Activated CD4-positive, alpha-beta memory T cell treated with anti-CD3 and anti-CD28 coated beads for 36 hours (primary cell): ENCODE results near the gene CAV1. TPM values are rescaled to one million over a fixed set of nuclear protein-coding genes. Genes with fewer than 3 reads are reported as not detected.

Source experiments
- CTCF ChIA-PET: fragments of 350-600 bp; sonication (Branson Sonifier 250); formaldehyde crosslinking; loops from one replicate; lab custom pipeline; 2021; ENCODE audit warnings: antibody characterized with exemption, inconsistent platforms; lab: Charles Lee
- POLR2A ChIA-PET: fragments of 350-600 bp; sonication (Branson Sonifier 250); formaldehyde crosslinking; loops from one replicate; lab custom pipeline; 2021; ENCODE audit warnings: antibody characterized with exemption; lab: Charles Lee
- DNase-seq: peaks from one replicate; pipeline ENCODE4 v3.0.0-alpha.2; 2020
- H3K27ac Mint-ChIP-seq: one replicate; pipeline ENCODE4 v1.8.0; 2021; ENCODE audit warnings: mixed read lengths
- H3K27me3 Mint-ChIP-seq: one replicate; pipeline ENCODE4 v1.8.0; 2021; ENCODE audit warnings: mixed read lengths
- H3K36me3 Mint-ChIP-seq: one replicate; pipeline ENCODE4 v1.8.0; 2021; ENCODE audit warnings: mixed read lengths
- H3K4me1 Mint-ChIP-seq: one replicate; pipeline ENCODE4 v1.8.0; 2021; ENCODE audit warnings: low read depth, mixed read lengths
- H3K4me3 Mint-ChIP-seq: one replicate; pipeline ENCODE4 v1.8.0; 2021; ENCODE audit warnings: mild to moderate bottlenecking, mixed read lengths
- H3K9me3 Mint-ChIP-seq: one replicate; pipeline ENCODE4 v1.8.0; 2021; ENCODE audit warnings: mixed read lengths
- intact Hi-C: fragments of 100-400 bp; cut with micrococcal nuclease; formaldehyde crosslinking; loops from one replicate; pipeline ENCODE4 v1.15.1; 2023
- total RNA-seq, 2 experiments: library from RNA; stranded (reverse); gene quantifications; one replicate each; pipeline ENCODE4 v1.2.3, GENCODE V29; 2021

The CAV1 gene
- total RNA-seq, 2 experiments from 2014 or later: 0.07 to 0.19 TPM

- H3K27me3 Mint-ChIP-seq: peaks cover 27% of the 10 kb centered on the region
- DNase-seq: no peak
- H3K4me1 Mint-ChIP-seq: no peaks in the 10 kb centered on the region
- ChIA-PET POLR2A (no interaction called here), CTCF (no interaction called here)
- no peaks in the 10 kb centered on the region for H3K9me3 Mint-ChIP-seq
- no peak overlapping the region for H3K27ac Mint-ChIP-seq
- no peaks in the 10 kb centered on the region for H3K36me3 Mint-ChIP-seq
- H3K4me3 Mint-ChIP-seq: no peak overlapping the region
- intact Hi-C loops: no loop called here
Measured at GRCh38 chr7:116610210-116610609, 85.4 kb downstream of the CAV1 start.

- H3K4me3 Mint-ChIP-seq: no peak overlapping the region
- H3K36me3 Mint-ChIP-seq: no peaks in the 10 kb centered on the region
- ChIA-PET CTCF (no interaction called here), POLR2A (no interaction called here)
- intact Hi-C loops: no loop called here
- no peaks in the 10 kb centered on the region for H3K4me1 Mint-ChIP-seq
- peaks cover 27% of the 10 kb centered on the region for H3K27me3 Mint-ChIP-seq
- H3K27ac Mint-ChIP-seq: no peak overlapping the region
- DNase-seq: no peak
- no peaks in the 10 kb centered on the region for H3K9me3 Mint-ChIP-seq
Measured at GRCh38 chr7:116610721-116611120, 85.9 kb downstream of the CAV1 start.

Other genes starting within 250 kb of the CAV1 start
- not detected for gene CAV2, start 25.3 kb upstream of the CAV1 start, total RNA-seq
- gene MET, start 147.2 kb downstream of the CAV1 start, total RNA-seq: 1 to 10 TPM; 1.4 to 1.8 TPM